ENCODE results near the gene FAM53A. TPM values are rescaled to one million over a fixed set of nuclear protein-coding genes. Genes with fewer than 3 reads are reported as not detected.
"Not testable (repeated sequence)": the region's sequence is repeated elsewhere in the genome, so short reads cannot be mapped to it uniquely, and the experiment has no call there.

The FAM53A gene
- total and polyA plus RNA-seq, 7 experiments from 2014 or later = 1.2 to 3.6 (median 2.1) TPM

DNA sequence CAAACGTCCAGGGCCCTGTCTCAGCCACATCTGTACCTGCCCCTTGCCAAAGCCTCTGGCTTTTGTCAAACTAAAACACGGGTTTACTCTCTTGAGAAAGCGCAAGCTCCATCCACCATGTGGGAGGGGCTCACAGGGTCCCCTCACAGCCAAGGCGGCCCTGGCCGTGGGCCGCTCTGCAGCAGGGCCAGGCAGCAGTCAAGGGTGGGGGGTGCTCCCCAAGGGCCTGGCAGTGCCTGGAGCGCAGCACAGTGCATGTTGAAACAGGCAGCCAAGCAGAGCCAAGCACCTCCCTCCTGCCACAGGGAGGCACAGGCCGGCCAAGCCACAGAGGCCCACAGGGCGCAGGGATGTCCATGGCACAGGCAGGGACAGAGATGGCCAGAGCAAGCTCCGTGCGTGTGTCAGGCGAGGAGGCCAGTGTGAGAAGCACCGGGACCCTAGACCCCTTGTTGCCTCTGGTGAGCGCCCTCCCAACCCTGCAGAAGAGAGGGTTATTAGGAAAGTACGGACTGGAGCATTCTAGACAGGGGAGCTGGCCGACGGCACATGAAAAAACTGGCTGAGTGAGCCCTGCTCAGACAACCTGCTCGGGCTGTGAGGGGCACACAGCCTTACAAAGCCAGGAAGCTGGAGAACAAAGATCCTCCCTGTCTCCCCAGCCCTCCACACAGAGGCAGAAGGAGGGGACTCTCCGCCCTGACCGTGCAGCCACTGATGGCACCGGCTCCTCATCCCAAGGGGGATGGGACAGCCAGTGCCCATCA, 39.0 kb downstream of the FAM53A start:
- ATAC-seq = no peak
- Mint-ChIP-seq H3K4me3 (no peak overlapping the region), H3K27ac (no peak overlapping the region), H3K9me3 (no peaks in the 10 kb centered on the region), H3K4me1 (peaks cover 0 to 9% (median 5%) of the 10 kb centered on the region in 7 donors), H3K27me3 (no peaks in the 10 kb centered on the region), H3K36me3 (peaks cover 0 to 5% (median 0%) of the 10 kb centered on the region in 5 donors)
- H3K4me1 ChIP-seq (ENCODE audit: control insufficient read depth in 2 of 2, insufficient read depth in 2 of 2, low read length in 2 of 2) = peaks cover 0 to 5% of the 10 kb centered on the region in 2 donors
- intact Hi-C loops (cut with micrococcal nuclease) = no loop called here
- H3K36me3 ChIP-seq (ENCODE audit: control insufficient read depth in 2 of 3, insufficient read depth in 3 of 3, low read length in 3 of 3) = no peaks in the 10 kb centered on the region
- no peak for DNase-seq
- H3K9me3 ChIP-seq (ENCODE audit: control insufficient read depth in 2 of 3, low read length in 3 of 3) = no peaks in the 10 kb centered on the region
- ChIA-PET CTCF (interaction anchor here (0.6 kb wide), 1 partner anchor 16 kb away, joined by 4 read pairs; no protein-coding TSS in a partner anchor), POLR2A (no interaction called here)
- H3K27ac ChIP-seq (ENCODE audit: low read depth, low read length) = no peak overlapping the region
- H3K4me3 ChIP-seq (ENCODE audit: low read length) = no peak overlapping the region
- H3K27me3 ChIP-seq (ENCODE audit: control insufficient read depth in 2 of 2, insufficient read depth in 2 of 2, low read length in 2 of 2) = no peaks in the 10 kb centered on the region

DNA sequence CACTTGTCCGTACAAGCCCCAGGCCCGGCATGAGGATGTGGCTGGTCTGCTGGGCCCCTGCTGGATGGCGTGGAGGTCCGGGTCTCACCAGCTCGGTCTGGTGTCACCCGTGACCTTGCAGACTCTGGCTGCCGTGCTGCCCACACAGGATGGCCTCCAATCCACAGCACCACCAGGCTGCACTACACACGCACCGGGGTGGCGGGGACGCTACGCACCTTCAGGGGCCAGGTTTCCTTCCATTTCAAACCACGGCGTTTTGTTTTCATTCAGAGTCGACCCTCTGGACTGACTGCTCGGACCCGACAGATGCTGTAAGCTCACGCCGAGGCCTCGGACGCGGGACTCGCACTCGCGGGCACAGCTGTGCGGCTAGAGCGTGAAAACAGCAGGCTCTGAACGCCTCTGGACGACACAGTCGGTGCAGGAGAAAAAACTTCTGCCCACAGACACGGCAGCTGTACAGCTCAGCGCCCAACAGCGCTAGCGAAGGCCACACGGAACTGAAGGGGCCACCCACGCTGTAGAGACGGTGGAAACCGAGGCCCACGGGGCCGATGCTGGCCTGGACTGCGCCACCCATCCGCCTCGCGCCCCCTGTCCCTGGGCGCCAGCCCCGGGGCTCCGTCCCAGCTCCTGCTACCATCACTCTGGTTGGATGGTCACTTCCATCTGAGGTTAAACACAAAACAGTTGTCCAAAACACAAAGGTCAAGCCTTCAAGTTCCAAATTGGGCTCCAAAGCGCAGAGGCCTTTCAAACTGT, 40.0 kb downstream of the FAM53A start:
- no peaks in the 10 kb centered on the region for H3K9me3 Mint-ChIP-seq
- DNase-seq (no peak), ATAC-seq (no peak)
- no peaks in the 10 kb centered on the region for H3K27me3 Mint-ChIP-seq
- H3K9me3 ChIP-seq (ENCODE audit: control insufficient read depth in 2 of 3, low read length in 3 of 3) = no peaks in the 10 kb centered on the region
- CTCF ChIA-PET = interaction anchor here (0.6 kb wide), 1 partner anchor 15 kb away, joined by 4 read pairs; no protein-coding TSS in a partner anchor
- no peak overlapping the region for H3K27ac Mint-ChIP-seq
- H3K36me3 Mint-ChIP-seq = peaks cover 0 to 4% (median 0%) of the 10 kb centered on the region in 5 donors
- H3K27ac ChIP-seq (ENCODE audit: low read depth, low read length) = no peak overlapping the region
- H3K4me3 ChIP-seq (ENCODE audit: low read length) = no peak overlapping the region
- no peaks in the 10 kb centered on the region for H3K27me3 ChIP-seq (ENCODE audit: control insufficient read depth in 2 of 2, insufficient read depth in 2 of 2, low read length in 2 of 2)
- POLR2A ChIA-PET = no interaction called here
- H3K4me3 Mint-ChIP-seq = no peak overlapping the region
- intact Hi-C loops (cut with micrococcal nuclease) = no loop called here
- peaks cover 0 to 5% of the 10 kb centered on the region in 2 donors for H3K4me1 ChIP-seq (ENCODE audit: control insufficient read depth in 2 of 2, insufficient read depth in 2 of 2, low read length in 2 of 2)
- peaks cover 0 to 9% (median 5%) of the 10 kb centered on the region in 7 donors for H3K4me1 Mint-ChIP-seq
- no peaks in the 10 kb centered on the region for H3K36me3 ChIP-seq (ENCODE audit: control insufficient read depth in 2 of 3, insufficient read depth in 3 of 3, low read length in 3 of 3)

DNA sequence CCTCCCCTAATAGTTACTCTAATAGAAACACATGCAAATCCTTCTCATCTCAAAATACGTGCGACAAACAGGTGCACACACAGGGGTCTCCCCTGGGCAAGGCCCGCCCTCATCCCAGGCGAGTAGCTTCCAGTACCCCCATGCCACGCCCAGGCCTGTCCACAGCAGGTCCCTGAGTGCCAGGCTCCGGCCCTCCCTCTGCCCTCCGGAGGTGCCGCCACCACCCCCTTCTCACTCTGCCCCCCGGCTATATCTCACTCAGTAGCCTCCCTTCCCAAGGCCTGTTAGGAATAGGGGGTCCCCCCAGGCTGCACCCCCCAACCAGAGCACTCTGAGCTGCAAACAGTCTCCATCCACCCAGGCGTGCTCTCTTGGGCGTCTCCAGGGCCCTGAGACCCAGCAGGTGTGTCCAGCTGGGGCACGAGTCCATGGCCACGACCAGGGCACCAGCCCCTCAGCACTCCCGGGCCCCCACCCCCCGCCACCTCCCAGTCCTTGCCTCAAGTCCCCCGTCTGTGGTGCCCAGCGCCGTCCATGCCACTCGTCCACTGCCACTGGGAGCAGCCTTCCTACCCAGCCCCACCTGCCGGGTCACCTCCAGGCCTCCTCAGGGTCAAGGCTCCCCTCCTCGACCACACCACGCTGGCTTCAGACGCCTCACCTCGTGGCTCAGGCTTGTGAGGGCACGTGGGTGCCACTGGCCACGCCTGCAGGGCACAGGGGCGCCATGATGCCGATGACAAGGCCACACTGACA, 41.7 kb downstream of the FAM53A start:
- H3K4me3 Mint-ChIP-seq = no peak overlapping the region
- Histone ChIP-seq H3K4me3 (ENCODE audit: low read length) (no peak overlapping the region), H3K27me3 (ENCODE audit: control insufficient read depth in 2 of 2, insufficient read depth in 2 of 2, low read length in 2 of 2) (no peaks in the 10 kb centered on the region), H3K27ac (ENCODE audit: low read depth, low read length) (no peak overlapping the region), H3K9me3 (ENCODE audit: control insufficient read depth in 2 of 3, low read length in 3 of 3) (no peaks in the 10 kb centered on the region), H3K4me1 (ENCODE audit: control insufficient read depth in 2 of 2, insufficient read depth in 2 of 2, low read length in 2 of 2) (no peaks in the 10 kb centered on the region), H3K36me3 (ENCODE audit: control insufficient read depth in 2 of 3, insufficient read depth in 3 of 3, low read length in 3 of 3) (no peaks in the 10 kb centered on the region)
- no peak overlapping the region for H3K27ac Mint-ChIP-seq
- ChIA-PET POLR2A (no interaction called here), CTCF (no interaction called here)
- intact Hi-C loops (cut with micrococcal nuclease) = no loop called here
- no peak for ATAC-seq
- no peaks in the 10 kb centered on the region for H3K27me3 Mint-ChIP-seq
- no peaks in the 10 kb centered on the region for H3K9me3 Mint-ChIP-seq
- H3K36me3 Mint-ChIP-seq = no peaks in the 10 kb centered on the region
- peaks cover 0 to under 1% (median under 1%) of the 10 kb centered on the region in 7 donors for H3K4me1 Mint-ChIP-seq
- no peak for DNase-seq

DNA sequence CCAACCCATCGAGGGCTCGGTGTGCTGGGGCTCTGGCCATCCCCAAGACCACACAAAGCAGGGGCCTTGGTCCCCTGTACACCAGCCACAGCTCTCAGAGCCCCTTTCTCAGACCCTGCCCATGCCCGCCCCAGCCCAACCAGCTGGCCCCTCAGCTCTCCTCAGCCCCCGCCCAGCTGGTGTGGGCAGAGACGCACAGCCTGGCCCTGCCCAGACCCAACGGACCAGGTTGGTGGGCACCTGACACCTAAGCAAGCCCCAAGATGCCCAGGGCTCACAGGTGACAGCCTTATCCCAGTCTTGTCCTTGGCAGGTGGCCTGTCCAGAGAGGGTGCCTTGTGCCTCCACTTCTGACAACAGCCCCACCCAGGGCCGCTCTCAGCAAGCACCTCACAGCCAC, 42.4 kb downstream of the FAM53A start:
- H3K4me3 Mint-ChIP-seq = no peak overlapping the region
- H3K36me3 Mint-ChIP-seq = no peaks in the 10 kb centered on the region
- DNase-seq (no peak), ATAC-seq (no peak)
- H3K9me3 ChIP-seq (ENCODE audit: control insufficient read depth in 2 of 3, low read length in 3 of 3) = no peaks in the 10 kb centered on the region
- H3K27me3 ChIP-seq (ENCODE audit: control insufficient read depth in 2 of 2, insufficient read depth in 2 of 2, low read length in 2 of 2) = no peaks in the 10 kb centered on the region
- no peak overlapping the region for H3K4me3 ChIP-seq (ENCODE audit: low read length)
- intact Hi-C loops (cut with micrococcal nuclease) = no loop called here
- H3K4me1 ChIP-seq (ENCODE audit: control insufficient read depth in 2 of 2, insufficient read depth in 2 of 2, low read length in 2 of 2) = no peaks in the 10 kb centered on the region
- ChIA-PET CTCF (no interaction called here), POLR2A (no interaction called here)
- no peak overlapping the region for H3K27ac ChIP-seq (ENCODE audit: low read depth, low read length)
- H3K36me3 ChIP-seq (ENCODE audit: control insufficient read depth in 2 of 3, insufficient read depth in 3 of 3, low read length in 3 of 3) = no peaks in the 10 kb centered on the region
- no peaks in the 10 kb centered on the region for H3K9me3 Mint-ChIP-seq
- H3K27me3 Mint-ChIP-seq = no peaks in the 10 kb centered on the region
- no peaks in the 10 kb centered on the region for H3K4me1 Mint-ChIP-seq
- H3K27ac Mint-ChIP-seq = no peak overlapping the region

DNA sequence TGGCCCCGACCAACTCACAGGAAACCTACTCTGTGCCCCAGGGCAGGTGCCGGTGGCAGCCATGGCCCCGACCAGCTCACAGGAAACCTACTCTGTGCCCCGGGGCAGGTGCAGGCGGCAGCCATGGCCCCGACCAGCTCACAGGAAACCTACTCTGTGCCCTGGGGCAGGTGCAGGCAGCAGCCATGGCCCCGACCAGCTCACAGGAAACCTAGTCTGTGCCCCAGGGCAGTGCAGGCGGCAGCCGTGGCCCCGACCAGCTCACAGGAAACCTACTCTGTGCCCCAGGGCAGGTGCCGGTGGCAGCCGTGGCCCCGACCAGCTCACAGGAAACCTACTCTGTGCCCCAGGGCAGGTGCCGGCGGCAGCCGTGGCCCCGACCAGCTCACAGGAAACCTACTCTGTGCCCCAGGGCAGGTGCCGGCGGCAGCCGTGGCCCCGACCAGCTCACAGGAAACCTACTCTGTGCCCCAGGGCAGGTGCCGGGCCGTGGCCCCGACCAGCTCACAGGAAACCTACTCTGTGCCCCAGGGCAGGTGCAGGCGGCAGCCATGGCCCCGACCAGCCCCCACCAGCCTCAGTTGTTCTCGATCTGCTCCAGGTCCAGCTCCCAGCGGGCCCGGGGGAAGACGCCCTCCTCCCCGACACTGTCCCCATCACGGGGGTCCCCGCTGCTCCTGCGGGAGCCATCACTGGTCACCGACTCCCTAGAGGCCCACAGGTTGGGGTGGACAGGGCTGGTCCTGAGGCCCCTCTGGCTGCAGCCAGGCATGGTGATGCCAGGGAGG, 43.2 kb downstream of the FAM53A start:
- CTCF ChIA-PET; H3K27me3 Mint-ChIP-seq; DNase-seq; H3K9me3 ChIP-seq (ENCODE audit: control insufficient read depth in 2 of 3, low read length in 3 of 3); intact Hi-C loops (cut with micrococcal nuclease); H3K27ac Mint-ChIP-seq; H3K4me3 Mint-ChIP-seq; H3K4me1 ChIP-seq (ENCODE audit: control insufficient read depth in 2 of 2, insufficient read depth in 2 of 2, low read length in 2 of 2); H3K27me3 ChIP-seq (ENCODE audit: control insufficient read depth in 2 of 2, insufficient read depth in 2 of 2, low read length in 2 of 2); H3K4me3 ChIP-seq (ENCODE audit: low read length); H3K4me1 Mint-ChIP-seq; H3K36me3 ChIP-seq (ENCODE audit: control insufficient read depth in 2 of 3, insufficient read depth in 3 of 3, low read length in 3 of 3); ATAC-seq; H3K27ac ChIP-seq (ENCODE audit: low read depth, low read length); POLR2A ChIA-PET; H3K36me3 Mint-ChIP-seq; H3K9me3 Mint-ChIP-seq: not testable (repeated sequence)

- CTCF ChIA-PET = no interaction called here
- no peaks in the 10 kb centered on the region for H3K9me3 ChIP-seq (ENCODE audit: control insufficient read depth in 2 of 3, low read length in 3 of 3)
- no peaks in the 10 kb centered on the region for H3K4me1 ChIP-seq (ENCODE audit: control insufficient read depth in 2 of 2, insufficient read depth in 2 of 2, low read length in 2 of 2)
- no peaks in the 10 kb centered on the region for H3K27me3 ChIP-seq (ENCODE audit: control insufficient read depth in 2 of 2, insufficient read depth in 2 of 2, low read length in 2 of 2)
- no peak overlapping the region for H3K4me3 ChIP-seq (ENCODE audit: low read length)
- Mint-ChIP-seq H3K27ac (no peak overlapping the region), H3K27me3 (no peaks in the 10 kb centered on the region), H3K36me3 (no peaks in the 10 kb centered on the region), H3K4me3 (no peak overlapping the region), H3K9me3 (no peaks in the 10 kb centered on the region), H3K4me1 (no peaks in the 10 kb centered on the region)
- DNase-seq = no peak
- H3K36me3 ChIP-seq (ENCODE audit: control insufficient read depth in 2 of 3, insufficient read depth in 3 of 3, low read length in 3 of 3) = no peaks in the 10 kb centered on the region
- ATAC-seq = no peak
- intact Hi-C loops (cut with micrococcal nuclease) = no loop called here
- no peak overlapping the region for H3K27ac ChIP-seq (ENCODE audit: low read depth, low read length)
- POLR2A ChIA-PET = no interaction called here
Observed at GRCh38 chr4:1640190-1640589, 43.9 kb downstream of the FAM53A start.

Measured in naive thymus-derived CD4-positive, alpha-beta T cell (primary cell).